VCaP (cell line): ENCODE results near the gene PTPRN2.

ENCODE experiments used
- H3K27ac ChIP-seq: fragments of 450-650 bp; 2 replicates; pipeline ENCODE4 v1.5.1; 2017
- TF ChIP-seq, protein P1 (sequence below): fragments of 450-650 bp; conservative IDR thresholded peaks from 2 replicates; pipeline ENCODE4 v1.5.1; 2017; ENCODE audit warnings: mild to moderate bottlenecking, moderate library complexity

Gene PTPRN2

GRCh38 chr7:157579425-157579824 lies 1008.2 kb downstream of the PTPRN2 start:
- H3K27ac ChIP-seq, result no peak overlapping the region
- TF ChIP-seq, protein P1, sequence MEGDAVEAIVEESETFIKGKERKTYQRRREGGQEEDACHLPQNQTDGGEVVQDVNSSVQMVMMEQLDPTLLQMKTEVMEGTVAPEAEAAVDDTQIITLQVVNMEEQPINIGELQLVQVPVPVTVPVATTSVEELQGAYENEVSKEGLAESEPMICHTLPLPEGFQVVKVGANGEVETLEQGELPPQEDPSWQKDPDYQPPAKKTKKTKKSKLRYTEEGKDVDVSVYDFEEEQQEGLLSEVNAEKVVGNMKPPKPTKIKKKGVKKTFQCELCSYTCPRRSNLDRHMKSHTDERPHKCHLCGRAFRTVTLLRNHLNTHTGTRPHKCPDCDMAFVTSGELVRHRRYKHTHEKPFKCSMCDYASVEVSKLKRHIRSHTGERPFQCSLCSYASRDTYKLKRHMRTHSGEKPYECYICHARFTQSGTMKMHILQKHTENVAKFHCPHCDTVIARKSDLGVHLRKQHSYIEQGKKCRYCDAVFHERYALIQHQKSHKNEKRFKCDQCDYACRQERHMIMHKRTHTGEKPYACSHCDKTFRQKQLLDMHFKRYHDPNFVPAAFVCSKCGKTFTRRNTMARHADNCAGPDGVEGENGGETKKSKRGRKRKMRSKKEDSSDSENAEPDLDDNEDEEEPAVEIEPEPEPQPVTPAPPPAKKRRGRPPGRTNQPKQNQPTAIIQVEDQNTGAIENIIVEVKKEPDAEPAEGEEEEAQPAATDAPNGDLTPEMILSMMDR, result no peak

DNA sequence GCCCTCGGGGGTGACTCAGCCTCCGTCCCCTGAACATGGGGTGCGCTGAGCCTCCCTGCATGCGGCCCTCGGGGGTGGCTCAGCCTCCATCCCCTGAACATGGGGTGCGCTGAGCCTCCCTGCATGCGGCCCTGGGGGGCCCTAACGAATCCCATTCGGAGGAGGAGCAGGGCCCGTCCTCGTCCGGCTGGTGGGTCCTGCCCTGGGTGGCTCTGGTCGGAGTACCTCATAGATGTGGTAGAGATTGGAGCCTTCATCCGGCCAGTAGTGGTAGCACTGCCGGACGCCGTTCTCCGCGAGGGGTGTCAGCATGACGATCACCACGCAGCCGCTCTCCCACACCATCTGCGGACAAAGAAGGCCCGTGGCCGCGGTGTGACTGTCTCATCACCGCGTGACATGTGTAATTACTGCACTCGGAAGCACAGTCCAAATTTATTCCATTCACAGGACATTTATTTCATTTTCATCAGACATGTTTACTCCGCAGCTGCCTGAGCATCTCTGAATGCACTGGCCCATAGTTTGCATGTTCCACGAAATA lies 1009.8 kb downstream of the PTPRN2 start:
- H3K27ac ChIP-seq, result no peak overlapping the region
- TF ChIP-seq, protein P1, result no peak

- TF ChIP-seq, protein P1, result no peak
- H3K27ac ChIP-seq, result no peak overlapping the region
Measured at GRCh38 chr7:157577061-157577460, 1010.6 kb downstream of the PTPRN2 start.

GRCh38 chr7:157576415-157576814 lies 1011.2 kb downstream of the PTPRN2 start:
- H3K27ac ChIP-seq, result no peak overlapping the region
- TF ChIP-seq, protein P1, result no peak

GRCh38 chr7:157575777-157576176 lies 1011.8 kb downstream of the PTPRN2 start:
- TF ChIP-seq, protein P1, result no peak
- H3K27ac ChIP-seq, result no peak overlapping the region

DNA sequence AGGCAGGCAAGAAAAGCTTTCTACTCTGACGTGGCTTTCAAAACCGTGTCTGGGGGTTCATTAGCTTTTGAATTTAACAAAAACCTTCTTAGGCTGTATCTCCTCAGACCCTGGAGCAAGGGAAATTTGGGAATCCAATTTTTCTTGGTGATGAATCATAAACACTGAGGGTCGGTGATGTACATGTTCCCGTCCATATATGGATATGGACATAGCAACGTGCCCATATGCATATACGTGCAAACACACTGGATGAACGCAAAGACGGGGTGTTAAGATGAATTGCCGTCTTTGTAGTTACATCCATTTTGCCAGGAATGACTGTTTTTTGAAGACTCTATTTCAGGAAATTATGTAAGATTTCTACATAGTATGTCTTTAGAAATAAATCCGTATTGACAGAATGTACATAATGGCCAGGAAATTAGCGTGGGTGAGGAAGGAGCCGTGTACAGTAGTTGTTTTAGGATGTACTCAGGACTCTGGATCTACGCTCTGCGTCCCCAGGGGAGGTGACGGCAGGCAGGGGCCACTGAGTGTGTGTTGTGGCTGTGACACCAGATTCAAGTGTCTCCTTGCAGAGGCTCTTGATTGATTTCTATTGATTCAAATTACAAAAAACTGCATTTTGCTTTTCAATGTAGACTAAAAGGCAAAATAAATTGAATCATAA lies 1012.6 kb downstream of the PTPRN2 start:
- TF ChIP-seq, protein P1, result no peak
- no peak overlapping the region for H3K27ac ChIP-seq

- TF ChIP-seq, protein P1, result no peak
- H3K27ac ChIP-seq, result no peak overlapping the region
Measured at GRCh38 chr7:157574120-157574825, 1013.4 kb downstream of the PTPRN2 start.
